ENCODE measurements around the gene GABRB3.

GRCh38 chr15:26555898-26556297, 217.0 kb downstream of the GABRB3 start:
- no peak for TF ChIP-seq CTCF (IDR thresholded peaks at IDR 0.05)
- TF ChIP-seq POLR2A (IDR thresholded peaks at IDR 0.05): no peak
